ENCODE data around the gene KRT14. TPM values are rescaled to one million over a fixed set of nuclear protein-coding genes. Genes with fewer than 3 reads are reported as not detected.
"Not testable (repeated sequence)": the region's sequence is repeated elsewhere in the genome, so short reads cannot be mapped to it uniquely, and the experiment has no call there.

Gene KRT14
- polyA plus RNA-seq (2013, experiment 1 of 2; ENCODE audit: insufficient read length) = 92.0 TPM
- polyA plus RNA-seq (2013, experiment 2 of 2; ENCODE audit: insufficient read length) = 193 TPM

GRCh38 chr17:41586863-41587495, at the start of gene KRT14:
KRT14 (minus strand) TSS chr17:41586895; CDS start chr17:41586834, 61 bp downstream.
- DNase-seq = peak; percentile 61

DNA sequence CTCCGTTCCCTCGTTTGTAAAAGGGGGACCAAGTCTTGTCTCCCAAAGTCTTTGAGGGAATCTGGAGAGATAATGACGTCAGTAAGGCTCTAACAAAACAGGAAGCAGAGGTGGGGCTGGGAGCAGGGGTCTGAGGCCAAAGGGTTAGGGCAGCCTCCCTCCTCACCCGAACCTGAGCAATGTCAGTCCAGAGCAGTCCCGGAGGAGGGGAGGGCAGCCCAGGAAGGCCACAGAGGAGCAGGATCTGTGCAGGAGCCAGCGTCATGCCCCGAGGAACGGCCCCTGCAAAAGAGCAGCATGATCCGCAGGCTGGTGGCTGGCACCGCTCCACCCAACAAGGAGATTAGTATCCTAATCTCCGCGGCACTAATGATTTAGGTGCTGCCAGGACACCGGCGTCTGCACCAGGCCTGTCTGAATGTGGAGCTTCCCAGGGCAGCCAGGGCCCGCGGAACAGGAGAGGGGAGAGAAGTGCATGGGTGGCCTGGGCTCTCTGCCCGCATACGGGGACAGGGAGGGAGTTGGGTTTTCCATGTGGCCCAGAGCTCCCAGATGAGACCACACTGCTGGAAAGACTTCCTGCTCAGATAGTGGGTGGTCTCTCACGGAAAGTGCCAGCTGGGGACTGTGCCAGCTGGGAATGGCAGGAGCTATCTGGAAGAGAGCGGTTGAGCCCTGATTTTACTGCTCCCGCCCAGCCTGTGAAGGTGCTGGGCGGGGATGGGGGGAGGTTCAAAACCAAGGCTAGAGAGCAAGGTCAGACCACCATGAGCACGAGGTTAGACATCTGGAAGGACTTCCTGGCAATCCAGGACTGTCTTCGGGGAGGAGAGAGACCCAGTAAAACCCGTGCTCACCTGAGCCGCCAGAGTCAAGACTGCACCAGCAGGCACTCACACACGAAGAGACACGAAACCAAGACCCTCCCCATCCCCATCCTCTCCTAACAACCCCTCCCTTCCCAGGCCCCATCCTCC, 48.7 kb upstream of the KRT14 start:
- no peak for DNase-seq

DNA sequence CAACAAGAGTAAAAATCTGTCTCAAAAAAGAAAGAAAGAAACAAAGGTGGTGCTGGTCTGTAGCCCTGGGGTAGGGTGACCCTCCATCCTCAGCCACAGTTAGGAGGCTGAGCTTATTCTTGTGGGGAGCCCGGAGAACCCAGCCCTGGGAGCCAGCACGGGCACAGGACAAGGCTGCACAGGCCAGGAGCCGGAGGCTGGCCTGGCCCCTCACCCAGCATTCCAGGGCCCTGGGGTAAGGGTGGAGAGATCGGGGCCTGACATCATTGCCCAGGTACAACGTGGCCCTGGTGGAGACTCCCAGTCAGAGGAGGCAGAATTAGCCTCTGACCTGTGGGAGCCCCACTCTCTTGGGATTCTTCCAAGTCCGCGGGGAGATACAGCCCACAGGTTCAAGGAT, 47.9 kb upstream of the KRT14 start:
- DNase-seq = no peak

GRCh38 chr17:41633556-41634199, 47.0 kb upstream of the KRT14 start:
- no peak for DNase-seq

GRCh38 chr17:41632482-41633105, 45.9 kb upstream of the KRT14 start:
- DNase-seq = no peak

DNA sequence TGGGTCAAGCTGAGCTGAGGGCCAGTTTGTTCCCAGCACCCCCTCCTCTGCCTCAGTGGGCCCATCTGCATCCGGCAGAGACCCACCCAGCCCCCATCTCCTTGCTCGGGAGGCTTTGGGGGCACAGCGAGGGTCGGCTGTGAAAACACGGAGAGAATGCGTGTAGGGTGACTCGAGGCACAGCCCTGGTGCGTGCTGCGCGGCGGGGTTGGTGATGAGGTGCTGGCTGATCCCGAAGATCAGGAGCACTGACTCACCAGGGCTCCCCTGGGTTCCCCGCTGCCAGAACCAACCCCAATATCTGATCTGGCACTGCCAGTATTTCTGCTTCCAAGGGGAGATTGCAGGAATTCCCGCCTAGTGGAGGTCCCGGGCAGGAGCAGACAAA, 45.2 kb upstream of the KRT14 start:
- DNase-seq = no peak

DNA sequence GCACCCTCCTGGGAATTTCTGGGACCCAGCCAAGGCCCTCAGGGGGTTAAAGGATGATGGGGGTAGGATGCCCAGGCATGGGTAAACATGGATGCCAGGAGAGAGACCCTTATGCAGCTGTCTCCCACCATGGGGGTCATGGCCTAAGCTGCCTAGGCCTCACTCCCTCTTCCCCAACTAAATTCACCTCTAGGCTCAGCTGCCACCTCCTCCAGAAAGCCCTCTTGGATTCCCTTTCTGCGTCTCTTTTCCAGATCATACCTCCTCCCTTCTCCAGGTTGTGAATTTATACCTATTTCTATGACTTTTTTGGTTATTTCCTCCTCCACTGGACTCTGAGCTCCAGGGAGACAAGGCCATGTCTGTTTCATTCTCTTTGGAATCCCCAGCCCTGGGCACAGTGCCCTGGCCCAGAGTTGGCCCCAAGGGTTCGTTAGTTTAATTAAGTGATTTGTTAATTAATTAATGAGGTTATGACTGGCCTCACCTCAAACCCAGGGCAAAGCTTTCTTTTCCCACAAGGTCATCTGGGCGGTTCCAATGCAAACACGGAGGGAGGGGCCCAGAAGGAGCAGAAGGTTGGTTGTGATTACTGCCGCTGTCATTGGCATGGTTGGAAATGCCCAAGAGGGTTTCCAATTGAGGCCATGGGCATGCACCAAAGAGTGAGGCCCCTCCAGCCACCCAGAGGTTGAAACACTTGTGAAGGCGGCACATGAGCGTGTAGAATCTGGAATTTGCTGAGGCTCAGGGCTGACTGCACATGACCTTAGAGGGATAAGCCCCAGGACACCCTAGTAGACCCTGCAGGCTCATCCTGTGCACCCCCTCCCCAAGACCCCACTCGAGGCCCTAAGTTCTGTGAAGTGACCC, 44.6 kb upstream of the KRT14 start:
- DNase-seq = no peak

GRCh38 chr17:41629826-41630670, 43.4 kb upstream of the KRT14 start:
- DNase-seq = no peak

- no peak for DNase-seq
Observed at GRCh38 chr17:41629316-41629715, 42.6 kb upstream of the KRT14 start.

- DNase-seq = not testable (repeated sequence)
Observed at GRCh38 chr17:41628621-41629255, 42.0 kb upstream of the KRT14 start.

- DNase-seq = not testable (repeated sequence)
Observed at GRCh38 chr17:41628073-41628370, 41.3 kb upstream of the KRT14 start.

DNA sequence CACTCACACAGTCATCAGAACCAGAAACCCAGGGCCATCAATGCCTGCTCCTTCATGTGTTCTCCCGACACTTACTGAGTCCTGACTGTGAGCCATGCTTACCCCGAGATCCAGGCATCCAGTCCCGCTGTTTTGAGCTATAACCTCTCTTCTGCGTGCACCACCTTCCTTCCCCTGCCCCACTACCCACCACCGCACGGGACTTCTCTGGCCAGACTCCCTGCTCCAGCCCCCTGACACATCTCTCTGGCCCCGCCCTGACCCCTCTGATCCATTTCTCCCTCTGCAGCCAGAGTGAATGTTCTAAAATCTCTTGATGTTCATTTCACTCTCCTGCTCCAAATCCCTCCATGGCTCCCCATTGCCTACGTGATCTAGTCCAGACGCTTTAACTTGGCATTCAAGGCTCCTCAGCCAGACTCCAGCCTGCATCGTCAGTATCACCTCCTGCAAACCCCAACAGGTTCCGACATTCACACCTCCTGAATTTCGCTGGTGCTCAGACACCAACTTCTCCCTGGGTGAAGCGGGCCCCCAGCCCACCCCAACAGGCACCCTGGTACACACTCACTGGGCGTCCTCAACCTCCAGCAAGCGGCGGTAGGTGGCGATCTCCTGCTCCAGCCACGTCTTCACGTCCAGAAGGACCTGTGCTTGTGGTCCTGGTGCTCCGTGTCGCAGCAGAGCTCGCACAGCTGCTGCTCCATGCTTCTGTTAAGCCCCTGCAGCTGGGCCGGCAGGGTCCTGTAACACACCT, 40.8 kb upstream of the KRT14 start:
- DNase-seq = no peak

- not testable (repeated sequence) for DNase-seq
Observed at GRCh38 chr17:41626914-41627295, 40.2 kb upstream of the KRT14 start.

DNA sequence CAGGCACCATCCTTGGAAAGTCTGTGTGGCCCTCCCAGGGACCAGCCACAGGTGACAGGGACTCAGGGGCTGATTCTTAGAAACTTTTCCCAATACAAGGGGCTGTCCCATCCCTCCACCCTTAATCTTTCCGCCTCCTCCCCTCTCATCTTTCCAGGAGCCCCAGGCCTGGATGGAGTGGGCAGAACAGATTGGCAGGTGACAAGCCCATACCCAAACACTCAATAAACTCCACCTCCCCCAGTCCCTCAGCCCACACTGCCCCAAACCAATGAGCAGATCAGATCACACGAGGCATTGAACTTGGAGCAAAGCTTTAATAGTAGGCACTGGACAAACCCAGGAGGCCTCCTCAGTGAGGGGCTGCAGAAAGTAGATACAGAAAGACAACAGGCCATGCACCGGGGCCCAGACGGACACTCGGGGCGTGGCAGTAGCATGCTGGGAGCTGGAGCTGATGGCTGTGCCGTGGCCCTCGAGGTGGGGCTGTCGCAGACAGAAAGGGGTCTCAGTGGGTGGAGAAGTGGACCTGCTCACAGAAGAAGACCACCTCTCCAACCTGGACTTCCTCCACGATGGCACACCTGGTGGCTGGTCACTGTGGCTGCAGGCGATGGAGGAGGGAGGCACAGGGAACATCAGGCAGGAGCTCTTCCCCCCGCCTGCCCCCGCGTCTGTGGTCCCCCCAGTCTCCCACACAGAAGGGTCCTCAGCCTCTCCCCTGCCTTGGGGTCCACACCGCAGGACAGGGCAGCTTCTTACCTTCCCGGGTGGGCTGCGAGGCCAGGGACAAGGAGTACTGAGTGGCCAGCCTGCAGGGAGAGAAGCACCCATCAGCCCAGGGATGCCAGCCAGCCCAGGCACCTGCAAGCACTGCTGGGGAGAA, 39.6 kb upstream of the KRT14 start:
- not testable (repeated sequence) for DNase-seq

GRCh38 chr17:41625602-41626001, 38.9 kb upstream of the KRT14 start:
- DNase-seq = peak; percentile 86

DNA sequence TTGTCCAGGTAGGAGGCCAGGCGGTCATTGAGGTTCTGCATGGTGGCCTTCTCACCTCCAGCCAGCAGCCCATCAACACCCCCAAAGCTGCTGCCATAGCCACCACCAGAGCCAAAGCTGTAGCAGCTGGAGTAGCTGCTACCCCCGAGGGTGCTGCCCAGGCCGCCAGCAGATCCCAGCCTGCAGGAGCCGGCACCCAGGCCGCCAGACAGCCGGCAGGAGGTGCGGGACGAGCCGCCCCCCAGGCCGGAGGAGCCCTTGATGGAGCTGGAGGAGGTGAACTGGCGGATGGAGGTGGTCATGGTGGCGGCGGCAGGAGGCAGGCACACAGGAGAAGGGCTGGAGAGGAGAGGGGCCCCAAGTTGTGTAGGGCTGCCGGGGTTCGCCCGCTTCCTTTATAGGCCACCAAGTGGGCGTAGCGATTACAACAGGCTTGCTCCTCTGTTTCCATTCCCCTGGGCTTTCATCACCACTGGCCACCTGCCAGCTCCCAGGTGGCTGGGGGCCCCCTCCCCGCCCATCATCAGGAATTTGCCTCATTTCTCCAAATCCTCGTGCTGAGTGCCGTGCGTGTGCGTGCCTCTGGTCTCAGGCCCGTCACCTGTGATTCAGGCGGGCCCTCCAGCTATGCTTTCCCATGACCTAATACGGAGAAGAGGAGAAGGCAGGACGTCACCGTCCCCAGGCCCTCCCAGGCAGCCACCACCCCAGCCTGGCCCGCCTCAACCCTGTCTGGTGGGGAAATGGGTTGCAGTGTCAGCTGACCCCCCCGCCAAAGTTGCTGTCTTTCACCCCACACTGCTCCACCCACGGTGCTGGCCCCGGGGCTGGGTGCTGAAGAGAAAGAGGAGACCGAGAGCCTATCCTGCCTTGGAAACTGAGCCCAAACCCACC, 37.8 kb upstream of the KRT14 start, which contains the start of gene KRT17:
KRT17 (minus strand) TSS at position 368 of the 894 bp plus-strand sequence; CDS start at position 302, 66 bp downstream.
- DNase-seq = no peak

DNA sequence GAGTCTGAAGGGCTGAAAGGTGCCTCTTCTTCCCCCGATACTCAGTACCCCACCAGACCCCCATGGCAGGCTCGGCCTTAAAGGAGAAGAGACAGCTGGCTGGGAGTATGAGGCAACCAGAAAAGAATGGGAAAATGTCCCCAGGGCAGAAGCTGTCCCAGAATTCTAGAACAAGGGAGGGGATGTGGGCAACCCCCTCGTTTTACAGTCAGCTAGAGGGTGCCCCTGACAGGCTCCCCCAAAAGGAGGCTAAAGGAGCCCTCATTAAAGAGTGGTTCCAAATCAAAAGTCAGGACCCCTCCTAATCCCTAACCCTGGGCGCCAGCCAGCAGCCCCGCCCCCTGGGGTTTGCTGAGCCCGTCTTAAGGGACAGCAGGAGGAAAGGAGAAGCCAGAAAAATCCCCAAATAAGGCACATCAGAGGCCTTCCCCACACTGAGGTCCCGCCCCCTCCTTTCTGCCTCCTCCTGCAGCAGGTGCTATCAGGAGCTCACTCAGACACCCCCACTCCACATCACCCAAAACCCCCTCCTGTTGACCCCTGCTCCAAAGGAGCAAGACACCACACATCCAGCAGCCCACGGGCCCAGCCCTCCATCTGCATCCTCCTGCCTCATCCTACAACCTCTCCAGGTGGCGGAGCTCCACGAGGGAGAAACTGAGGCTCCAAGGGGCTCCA, 36.6 kb upstream of the KRT14 start:
- not testable (repeated sequence) for DNase-seq

Data from fibroblast of skin of back (primary cell).